Pancreas (tissue), 10 donors: ENCODE measurements around the gene TDRD7. TPM values are rescaled to one million over a fixed set of nuclear protein-coding genes. Genes with fewer than 3 reads are reported as not detected.

Source experiments
- ATAC-seq, 4 donors: fragments of 200-7000 bp; cut with Tn5 transposase; one replicate each; pipeline versions ENCODE4 v1.8.0 to v1.9.1; 2020; ENCODE audit warnings: mild to moderate bottlenecking in 4 of 4, moderate library complexity in 4 of 4
- DNase-seq, 6 donors: peaks; one replicate each; pipeline ENCODE4 v3.0.0-alpha.2; 2020
- FAIRE-seq: peaks from 2 replicates; lab custom pipeline; 2012; peaks lifted over from hg19 to GRCh38; lab: Jason Lieb, UNC
- H3K27ac ChIP-seq, 4 donors: fragments of 200-600 bp; sonication (generic); 1 replicate in 3 of 4; 2 replicates in 1 of 4; pipeline versions ENCODE4 v1.5.0 to v1.8.0; 2020
- H3K27me3 ChIP-seq, 4 donors: fragments of 200-600 bp; one replicate each; pipeline ENCODE4 v1.8.0; 2021
- H3K36me3 ChIP-seq, 3 donors: fragments of 200-600 bp; sonication (generic) in 1 of 3; one replicate each; pipeline versions ENCODE4 v1.5.0 to v1.8.0; 2020 to 2021
- H3K4me1 ChIP-seq, 3 donors: fragments of 200-600 bp; one replicate each; pipeline ENCODE4 v1.8.0; 2021
- H3K4me3 ChIP-seq, 4 donors: fragments of 200-600 bp; sonication (generic) in 2 of 4; one replicate each; pipeline versions ENCODE4 v1.5.0 to v1.8.0; 2020 to 2021
- H3K9me3 ChIP-seq, 4 donors: fragments of 200-600 bp; one replicate each; pipeline ENCODE4 v1.8.0; 2021
- CTCF ChIP-seq, 4 donors: fragments of 200-600 bp; sonication (generic) in 3 of 4; IDR thresholded peaks; one replicate each; pipeline versions ENCODE4 v1.5.0 to v1.8.0; 2021; ENCODE audit warnings: antibody characterized with exemption in 4 of 4
- WGBS, 2 donors: extraction: QIAGEN DNeasy Blood & Tissue Kit; methylation state at CpG; one replicate each; pipeline ENCODE4 v1.1.7; 2013; 5-methylcytosine and 5-hydroxymethylcytosine counted together
- intact Hi-C, 3 donors: fragments of 100-400 bp; cut with DNase I; formaldehyde crosslinking; loops; one replicate each; pipeline versions ENCODE4 v1.11.1 to v1.14.2; 2022
- polyA plus RNA-seq, 2 donors: library from polyadenylated mRNA; stranded (reverse); fragments of 200-250 nt; gene quantifications; one replicate each; pipeline ENCODE4 v1.2.3, GENCODE V29; 2013
- total RNA-seq, 6 donors: library from RNA; stranded (reverse); fragmentation: NEBNext Ultra II Directional in 4 of 6; extraction: Animal tissue kit (Norgen Biotek cat#: 25700) in 4 of 6; gene quantifications; one replicate each; pipeline versions ENCODE4 v1.2.1 to v1.2.4, GENCODE V29; 2021 to 2023
- donor health status: healthy with polysubstance abuse.
- donor health status: DM: no; HTN: no; CAD: no; lungs with moderate emphysema.
- donor health status: DM: no; HTN: no; CAD: no.
- donor health status: control.
- donor health status: control.
- donor health status: Bipolar disorder and iron deficiency.
- donor health status: DM: yes; HTN: yes; CAD: no.
- donor health status: DM: no; HTN: no; CAD: no.
- donor health status: DM: no; HTN: no; CAD: no.
- donor health status: DM: yes; HTN: yes; CAD: no.

TDRD7 gene
- total and polyA plus RNA-seq, 8 donors: 3.4 to 9.5 (median 4.7) TPM

DNA sequence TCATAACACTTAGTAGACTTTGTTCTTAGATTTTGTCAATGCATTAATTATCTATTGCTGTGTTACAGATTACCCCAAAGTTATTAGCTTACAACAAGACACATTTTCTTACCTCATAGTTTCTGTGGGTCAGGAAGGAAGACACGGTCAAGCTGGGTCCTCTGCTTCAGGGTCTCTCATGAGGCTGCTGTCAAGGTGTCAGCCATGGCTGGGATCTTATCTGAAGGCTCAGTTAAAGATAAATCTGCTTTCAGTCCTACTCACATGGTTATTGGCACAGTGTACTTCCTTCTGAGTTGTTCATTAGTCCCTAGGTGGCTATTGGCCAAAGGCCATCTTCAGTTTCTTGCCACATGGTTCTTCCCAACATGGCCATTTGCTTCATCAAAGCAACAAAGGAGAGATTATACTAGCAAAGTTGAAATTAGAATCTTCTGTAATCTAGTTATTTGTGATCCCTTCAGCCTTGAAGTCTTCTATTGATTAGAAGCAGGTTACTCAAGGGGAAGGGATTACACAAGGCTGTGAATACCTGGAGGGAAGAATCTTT is 25.2 kb downstream of the TDRD7 start:
- WGBS, 2 donors: 42 to 78% methylated on average over 1 of the region's 1 CpG
- no peak overlapping the region for H3K4me3 ChIP-seq
- no peak overlapping the region for H3K27ac ChIP-seq
- FAIRE-seq (no peak), ATAC-seq (no peak), DNase-seq (no peak)
- H3K4me1 ChIP-seq: peaks cover 0 to 9% (median 6%) of the 10 kb centered on the region in 3 donors
- TF ChIP-seq CTCF (IDR thresholded peaks at IDR 0.05): no peak
- intact Hi-C loops: no loop called here
- H3K9me3 ChIP-seq: no peaks in the 10 kb centered on the region
- no peaks in the 10 kb centered on the region for H3K27me3 ChIP-seq
- H3K36me3 ChIP-seq: peaks cover 0 to 3% (median 0%) of the 10 kb centered on the region in 3 donors

- no peaks in the 10 kb centered on the region for H3K36me3 ChIP-seq
- 93 to 95% methylated on average over 2 of the region's 2 CpGs for WGBS, 2 donors
Observed at GRCh38 chr9:97438257-97438656, 26.4 kb downstream of the TDRD7 start.

GRCh38 chr9:97438666-97439065 is 26.8 kb downstream of the TDRD7 start:
- ATAC-seq (no peak), FAIRE-seq (no peak), DNase-seq (no peak)
- Histone ChIP-seq H3K4me1 (peaks cover 0 to 9% (median 6%) of the 10 kb centered on the region in 3 donors), H3K9me3 (no peaks in the 10 kb centered on the region), H3K36me3 (no peaks in the 10 kb centered on the region), H3K4me3 (no peak overlapping the region), H3K27me3 (no peaks in the 10 kb centered on the region), H3K27ac (no peak overlapping the region)
- intact Hi-C loops: no loop called here
- TF ChIP-seq CTCF (IDR thresholded peaks at IDR 0.05): no peak

More at GRCh38 chr9:97438257-97438656, 26.4 kb downstream of the TDRD7 start:
- DNase-seq (no peak), FAIRE-seq (no peak), ATAC-seq (no peak)
- Histone ChIP-seq H3K9me3 (no peaks in the 10 kb centered on the region), H3K27me3 (no peaks in the 10 kb centered on the region), H3K27ac (no peak overlapping the region), H3K4me3 (no peak overlapping the region), H3K4me1 (peaks cover 0 to 9% (median 6%) of the 10 kb centered on the region in 3 donors)
- intact Hi-C loops: no loop called here
- TF ChIP-seq CTCF (IDR thresholded peaks at IDR 0.05): no peak

GRCh38 chr9:97440160-97440559 is 28.3 kb downstream of the TDRD7 start:
- FAIRE-seq: no peak
- no peak overlapping the region for H3K27ac ChIP-seq
- ATAC-seq: no peak

More at GRCh38 chr9:97440160-97440559, 28.3 kb downstream of the TDRD7 start:
- no peak for DNase-seq
- peaks cover 0 to 9% (median 6%) of the 10 kb centered on the region in 3 donors for H3K4me1 ChIP-seq
- intact Hi-C loops: no loop called here
- TF ChIP-seq CTCF (IDR thresholded peaks at IDR 0.05): no peak
- H3K4me3 ChIP-seq: no peak overlapping the region
- no peaks in the 10 kb centered on the region for H3K27me3 ChIP-seq
- H3K36me3 ChIP-seq: no peaks in the 10 kb centered on the region
- no peaks in the 10 kb centered on the region for H3K9me3 ChIP-seq
- 71 to 72% methylated on average over 1 of the region's 1 CpG for WGBS, 2 donors
